PC-3 (cell line): ENCODE results near the gene NAA11.

Experiments
- CTCF ChIP-seq: fragments of 300-600 bp; sonication (generic); conservative IDR thresholded peaks from 2 replicates; pipeline ENCODE4 v1.5.1; 2017; ENCODE audit warnings: antibody characterized with exemption, low read depth, mild to moderate bottlenecking, low read length
- EZH2 ChIP-seq: fragments of 300-600 bp; sonication (generic); IDR thresholded peaks from one replicate; pipeline ENCODE4 v1.6.1; 2017; ENCODE audit warnings: antibody characterized with exemption, mild to moderate bottlenecking, low read length; ENCODE audit not compliant: unreplicated experiment

GRCh38 chr4:79281566-79282359, 44.1 kb downstream of the NAA11 start:
- TF ChIP-seq CTCF = no peak
- TF ChIP-seq EZH2 = no peak
